ENCODE measurements around the gene SUCLG2. TPM values are rescaled to one million over a fixed set of nuclear protein-coding genes. Genes with fewer than 3 reads are reported as not detected.

SUCLG2 gene
- total RNA-seq, 2 donors from 2014 or later, result 42.0 to 50.4 TPM

GRCh38 chr3:67620869-67621268 is 33.5 kb downstream of the SUCLG2 start:
- no peak for DNase-seq
- 38 to 43% methylated on average over 1 of the region's 1 CpG for WGBS, 2 donors
- TF ChIP-seq CTCF (IDR thresholded peaks at IDR 0.05) (no peak), POLR2A (IDR thresholded peaks at IDR 0.05) (no peak)
- Histone ChIP-seq H3K4me1 (peaks cover 5% of the 10 kb centered on the region), H3K27ac (no peak overlapping the region), H3K27me3 (no peaks in the 10 kb centered on the region), H3K36me3 (replicated peaks in 1 of 2; ENCODE audit: insufficient read depth in 1 of 2, low read depth in 2 of 2) (no peaks in the 10 kb centered on the region), H3K9me3 (no peaks in the 10 kb centered on the region), H3K4me3 (no peak overlapping the region)
- intact Hi-C loops (cut with DNase I), result no loop called here
- ATAC-seq, result no peak

GRCh38 chr3:67619991-67620390 is 34.4 kb downstream of the SUCLG2 start:
- H3K4me3 ChIP-seq, result no peak overlapping the region
- H3K36me3 ChIP-seq (replicated peaks in 1 of 2; ENCODE audit: insufficient read depth in 1 of 2, low read depth in 2 of 2), result no peaks in the 10 kb centered on the region
- intact Hi-C loops (cut with DNase I), result no loop called here
- no peak overlapping the region for H3K27ac ChIP-seq
- TF ChIP-seq CTCF (IDR thresholded peaks at IDR 0.05) (no peak), POLR2A (IDR thresholded peaks at IDR 0.05) (no peak)
- ATAC-seq (no peak), DNase-seq (no peak)
- H3K9me3 ChIP-seq, result no peaks in the 10 kb centered on the region
- peaks cover 5% of the 10 kb centered on the region for H3K4me1 ChIP-seq
- H3K27me3 ChIP-seq, result no peaks in the 10 kb centered on the region
- WGBS, 2 donors, result 93% methylated on average over 2 to 3 of the region's 3 CpGs

GRCh38 chr3:67617518-67617917 is 36.9 kb downstream of the SUCLG2 start:
- no peaks in the 10 kb centered on the region for H3K36me3 ChIP-seq (replicated peaks in 1 of 2; ENCODE audit: insufficient read depth in 1 of 2, low read depth in 2 of 2)
- no peak overlapping the region for H3K4me3 ChIP-seq
- DNase-seq (no peak), ATAC-seq (no peak)
- TF ChIP-seq CTCF (IDR thresholded peaks at IDR 0.05), result no peak
- no peaks in the 10 kb centered on the region for H3K9me3 ChIP-seq
- H3K4me1 ChIP-seq, result peaks cover 5% of the 10 kb centered on the region
- no peaks in the 10 kb centered on the region for H3K27me3 ChIP-seq
- WGBS, 2 donors, result 95 to 100% methylated on average over 1 of the region's 1 CpG
- no peak overlapping the region for H3K27ac ChIP-seq
- intact Hi-C loops (cut with DNase I), result no loop called here

GRCh38 chr3:67616046-67616445 is 38.4 kb downstream of the SUCLG2 start:
- intact Hi-C loops (cut with DNase I), result no loop called here
- TF ChIP-seq POLR2A (IDR thresholded peaks at IDR 0.05) (no peak), CTCF (IDR thresholded peaks at IDR 0.05) (no peak)
- no peaks in the 10 kb centered on the region for H3K36me3 ChIP-seq (replicated peaks in 1 of 2; ENCODE audit: insufficient read depth in 1 of 2, low read depth in 2 of 2)
- H3K27ac ChIP-seq, result no peak overlapping the region
- WGBS, 2 donors, result 68 to 73% methylated on average over 2 of the region's 2 CpGs
- DNase-seq (no peak), ATAC-seq (no peak)
- H3K4me3 ChIP-seq, result no peak overlapping the region
- no peaks in the 10 kb centered on the region for H3K27me3 ChIP-seq
- no peaks in the 10 kb centered on the region for H3K9me3 ChIP-seq
- peaks cover 4% of the 10 kb centered on the region for H3K4me1 ChIP-seq

GRCh38 chr3:67614195-67614594 is 40.2 kb downstream of the SUCLG2 start:
- intact Hi-C loops (cut with DNase I), result no loop called here
- DNase-seq (no peak), ATAC-seq (no peak)
- H3K27me3 ChIP-seq, result no peaks in the 10 kb centered on the region
- no peak overlapping the region for H3K27ac ChIP-seq
- no peak for TF ChIP-seq CTCF (IDR thresholded peaks at IDR 0.05)
- no peak for TF ChIP-seq POLR2A (IDR thresholded peaks at IDR 0.05)
- no peaks in the 10 kb centered on the region for H3K9me3 ChIP-seq
- peaks cover 0 to 2% of the 10 kb centered on the region in 2 donors for H3K36me3 ChIP-seq (replicated peaks in 1 of 2; ENCODE audit: insufficient read depth in 1 of 2, low read depth in 2 of 2)
- no peaks in the 10 kb centered on the region for H3K4me1 ChIP-seq
- no peak overlapping the region for H3K4me3 ChIP-seq
- WGBS, 2 donors, result 90 to 93% methylated on average over 3 of the region's 3 CpGs

All from body of pancreas (tissue), 4 donors.